ENCODE results near the gene OPN3. TPM values are rescaled to one million over a fixed set of nuclear protein-coding genes. Genes with fewer than 3 reads are reported as not detected.

The OPN3 gene
- total RNA-seq, 2 donors from 2014 or later: 6.3 to 9.9 TPM

DNA sequence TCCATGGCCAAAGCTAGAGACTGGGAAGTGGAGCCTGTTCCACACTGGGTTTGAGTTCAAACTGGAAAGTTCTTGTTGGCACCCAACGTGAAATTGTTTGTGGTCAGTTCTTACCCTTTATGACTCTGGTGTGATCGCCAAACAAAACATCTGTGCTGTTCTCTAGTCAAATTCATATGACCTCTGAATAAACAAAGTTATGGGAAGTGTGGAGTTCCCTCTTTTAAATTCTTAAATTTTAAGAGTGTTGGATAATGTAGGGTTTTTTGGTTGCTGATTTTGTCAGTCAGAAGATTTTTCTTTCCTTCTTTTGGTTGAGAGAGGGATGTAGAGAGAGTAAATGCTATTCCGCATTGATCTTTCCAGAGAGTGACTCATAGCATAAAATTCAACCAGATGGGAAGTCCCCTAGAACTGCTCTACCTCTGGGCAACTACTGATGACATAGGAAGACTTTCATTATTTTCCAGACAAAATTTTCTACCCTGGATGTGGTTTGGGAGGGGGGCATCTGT is 36.4 kb downstream of the OPN3 start:
- H3K36me3 ChIP-seq: no peaks in the 10 kb centered on the region
- DNase-seq (ENCODE audit: low spot score): no peak
- no peak overlapping the region for H3K27ac ChIP-seq
- H3K4me1 ChIP-seq: no peaks in the 10 kb centered on the region
- TF ChIP-seq, protein P1, sequence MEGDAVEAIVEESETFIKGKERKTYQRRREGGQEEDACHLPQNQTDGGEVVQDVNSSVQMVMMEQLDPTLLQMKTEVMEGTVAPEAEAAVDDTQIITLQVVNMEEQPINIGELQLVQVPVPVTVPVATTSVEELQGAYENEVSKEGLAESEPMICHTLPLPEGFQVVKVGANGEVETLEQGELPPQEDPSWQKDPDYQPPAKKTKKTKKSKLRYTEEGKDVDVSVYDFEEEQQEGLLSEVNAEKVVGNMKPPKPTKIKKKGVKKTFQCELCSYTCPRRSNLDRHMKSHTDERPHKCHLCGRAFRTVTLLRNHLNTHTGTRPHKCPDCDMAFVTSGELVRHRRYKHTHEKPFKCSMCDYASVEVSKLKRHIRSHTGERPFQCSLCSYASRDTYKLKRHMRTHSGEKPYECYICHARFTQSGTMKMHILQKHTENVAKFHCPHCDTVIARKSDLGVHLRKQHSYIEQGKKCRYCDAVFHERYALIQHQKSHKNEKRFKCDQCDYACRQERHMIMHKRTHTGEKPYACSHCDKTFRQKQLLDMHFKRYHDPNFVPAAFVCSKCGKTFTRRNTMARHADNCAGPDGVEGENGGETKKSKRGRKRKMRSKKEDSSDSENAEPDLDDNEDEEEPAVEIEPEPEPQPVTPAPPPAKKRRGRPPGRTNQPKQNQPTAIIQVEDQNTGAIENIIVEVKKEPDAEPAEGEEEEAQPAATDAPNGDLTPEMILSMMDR (IDR thresholded peaks at IDR 0.05): no peak
- H3K27me3 ChIP-seq: no peaks in the 10 kb centered on the region
- no peak overlapping the region for H3K4me3 ChIP-seq
- H3K9me3 ChIP-seq: no peaks in the 10 kb centered on the region

DNA sequence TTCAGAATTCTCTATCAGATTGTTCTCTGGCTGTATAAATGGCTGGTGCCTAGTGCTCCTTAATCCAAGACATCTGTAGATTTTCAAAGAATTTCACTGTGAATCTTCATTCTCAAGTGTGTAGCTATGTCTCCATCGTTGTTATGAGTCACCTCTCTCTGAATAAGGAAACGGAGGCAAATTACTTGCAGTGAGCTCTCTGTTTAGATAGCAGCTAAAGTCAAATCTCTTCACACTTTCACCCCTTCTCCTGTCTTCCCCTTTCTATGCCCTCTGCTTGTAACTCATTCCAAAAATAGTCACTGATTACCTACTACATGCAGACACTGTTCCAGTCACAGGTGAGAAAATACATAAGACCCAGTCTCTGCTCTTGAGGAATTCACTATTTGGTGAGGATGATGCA is 39.7 kb downstream of the OPN3 start:
- Histone ChIP-seq H3K9me3 (no peaks in the 10 kb centered on the region), H3K4me3 (no peak overlapping the region), H3K27me3 (no peaks in the 10 kb centered on the region), H3K27ac (no peak overlapping the region), H3K36me3 (no peaks in the 10 kb centered on the region), H3K4me1 (no peaks in the 10 kb centered on the region)
- TF ChIP-seq, protein P1 (IDR thresholded peaks at IDR 0.05): no peak
- DNase-seq (ENCODE audit: low spot score): no peak

DNA sequence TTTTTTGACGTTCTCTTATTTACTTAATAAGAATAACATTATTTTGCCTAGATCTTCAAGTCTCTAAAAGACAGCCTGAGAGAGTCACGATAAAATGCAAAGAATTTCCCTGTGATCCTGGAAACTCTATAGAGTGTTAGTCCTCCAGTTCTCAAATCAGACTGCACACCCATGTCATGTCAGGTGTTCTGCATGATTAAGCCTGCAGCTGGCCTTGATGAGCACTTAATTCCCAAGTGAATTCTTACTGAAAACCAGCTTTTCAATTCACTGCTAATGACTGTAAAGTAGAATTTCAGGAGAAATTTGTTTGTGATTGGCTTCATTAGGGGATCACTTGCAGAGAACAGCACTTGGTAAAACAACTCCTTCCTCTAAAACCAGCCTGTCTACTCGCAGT is 41.9 kb downstream of the OPN3 start:
- no peak overlapping the region for H3K27ac ChIP-seq

DNA sequence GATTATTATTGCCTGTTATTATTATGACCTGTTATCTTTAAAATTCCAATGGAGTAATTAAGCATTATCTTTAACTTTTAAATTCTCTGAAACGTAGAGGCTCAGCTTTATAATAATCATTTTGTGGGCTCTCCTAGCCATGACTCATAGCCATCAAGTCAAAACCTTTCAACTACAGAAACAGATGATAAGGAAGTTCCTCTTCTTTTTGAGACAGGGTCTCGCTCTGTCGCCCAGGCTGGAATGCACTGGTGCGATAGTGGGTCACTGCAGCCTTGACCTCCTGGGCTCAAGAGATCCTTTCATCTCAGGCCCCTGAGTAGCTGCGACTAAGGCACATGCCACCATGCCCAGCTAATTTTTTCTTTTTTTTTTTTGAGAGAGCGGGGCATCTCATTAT is 43.5 kb downstream of the OPN3 start:
- Histone ChIP-seq H3K4me3 (no peak overlapping the region), H3K36me3 (no peaks in the 10 kb centered on the region), H3K27ac (no peak overlapping the region), H3K4me1 (no peaks in the 10 kb centered on the region), H3K9me3 (no peaks in the 10 kb centered on the region), H3K27me3 (no peaks in the 10 kb centered on the region)
- TF ChIP-seq, protein P1 (IDR thresholded peaks at IDR 0.05): no peak
- no peak for DNase-seq (ENCODE audit: low spot score)

More for the DNA sequence above, 41.9 kb downstream of the OPN3 start:
- Histone ChIP-seq H3K4me1 (no peaks in the 10 kb centered on the region), H3K36me3 (no peaks in the 10 kb centered on the region), H3K9me3 (no peaks in the 10 kb centered on the region), H3K4me3 (no peak overlapping the region), H3K27me3 (no peaks in the 10 kb centered on the region)
- TF ChIP-seq, protein P1 (IDR thresholded peaks at IDR 0.05): no peak
- DNase-seq (ENCODE audit: low spot score): no peak

DNA sequence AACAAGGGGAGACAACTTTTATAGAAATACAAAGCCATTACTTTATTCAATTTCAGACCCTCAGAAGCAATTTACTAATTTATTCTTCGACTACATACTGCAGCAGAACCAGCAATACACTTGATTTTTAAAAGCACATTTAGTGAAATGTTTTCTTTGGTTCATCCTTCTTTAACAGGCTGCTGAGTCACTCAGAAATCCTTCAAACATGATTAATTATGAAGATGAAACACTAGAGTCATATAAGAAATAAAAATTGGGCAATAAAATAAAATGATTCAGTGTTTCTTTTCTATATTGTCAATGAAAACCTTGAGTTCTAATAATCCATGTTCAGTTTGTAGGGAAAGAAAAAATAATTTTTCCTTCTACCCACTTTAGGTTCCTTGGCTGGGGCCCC is 47.0 kb downstream of the OPN3 start:
- Histone ChIP-seq H3K27me3 (no peaks in the 10 kb centered on the region), H3K9me3 (no peaks in the 10 kb centered on the region), H3K36me3 (no peaks in the 10 kb centered on the region), H3K27ac (no peak overlapping the region), H3K4me3 (no peak overlapping the region), H3K4me1 (no peaks in the 10 kb centered on the region)
- TF ChIP-seq, protein P1 (IDR thresholded peaks at IDR 0.05): no peak
- DNase-seq (ENCODE audit: low spot score): no peak

DNA sequence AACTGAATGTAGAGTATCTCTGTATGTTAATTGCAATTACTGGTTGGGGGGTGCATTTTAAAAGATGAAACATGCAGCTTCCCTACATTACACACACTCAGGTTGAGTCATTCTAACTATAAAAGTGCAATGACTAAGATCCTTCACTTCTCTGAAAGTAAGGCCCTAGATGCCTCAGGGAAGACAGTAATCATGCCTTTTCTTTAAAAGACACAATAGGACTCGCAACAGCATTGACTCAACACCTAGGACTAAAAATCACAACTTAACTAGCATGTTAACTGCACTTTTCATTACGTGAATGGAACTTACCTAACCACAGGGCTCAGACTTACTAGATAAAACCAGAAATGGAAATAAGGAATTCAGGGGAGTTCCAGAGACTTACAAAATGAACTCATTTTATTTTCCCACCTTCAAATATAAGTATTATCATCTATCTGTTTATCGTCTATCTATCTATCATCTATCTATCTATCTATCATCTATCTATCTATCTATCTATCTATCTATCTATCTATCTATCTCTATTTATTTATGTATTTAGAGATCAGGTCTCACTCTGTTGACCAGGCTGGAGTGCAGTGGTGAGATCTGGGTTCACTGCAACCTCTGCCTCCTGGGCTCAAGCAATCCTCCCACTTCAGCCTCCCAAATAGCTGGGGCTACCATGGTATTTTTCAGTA is 47.8 kb downstream of the OPN3 start:
- no peaks in the 10 kb centered on the region for H3K27me3 ChIP-seq
- no peaks in the 10 kb centered on the region for H3K36me3 ChIP-seq
- H3K4me3 ChIP-seq: no peak overlapping the region
- TF ChIP-seq, protein P1 (IDR thresholded peaks at IDR 0.05): no peak
- H3K27ac ChIP-seq: no peak overlapping the region
- DNase-seq (ENCODE audit: low spot score): no peak
- H3K9me3 ChIP-seq: no peaks in the 10 kb centered on the region
- no peaks in the 10 kb centered on the region for H3K4me1 ChIP-seq

Data from right atrium auricular region (tissue), 2 donors.